DOHH2 (cell line): Measurements from ENCODE around the gene ZBTB1.

Experiments
- EZH2phosphoT487 ChIP-seq: fragments of 200-600 bp; sonication (generic); IDR thresholded peaks from 2 replicates; pipeline ENCODE4 v1.6.1; 2017; ENCODE audit warnings: borderline replicate concordance, mild to moderate bottlenecking, antibody characterized with exemption, low read length, moderate library complexity, mixed read lengths
- TF ChIP-seq, protein P1 (sequence below): fragments of 200-600 bp; sonication (generic); IDR thresholded peaks from one replicate; pipeline ENCODE4 v1.5.1; 2014; ENCODE audit warnings: antibody characterized with exemption, mild to moderate bottlenecking, low read depth, low read length; ENCODE audit not compliant: poor library complexity, severe bottlenecking

- TF ChIP-seq, protein P1, sequence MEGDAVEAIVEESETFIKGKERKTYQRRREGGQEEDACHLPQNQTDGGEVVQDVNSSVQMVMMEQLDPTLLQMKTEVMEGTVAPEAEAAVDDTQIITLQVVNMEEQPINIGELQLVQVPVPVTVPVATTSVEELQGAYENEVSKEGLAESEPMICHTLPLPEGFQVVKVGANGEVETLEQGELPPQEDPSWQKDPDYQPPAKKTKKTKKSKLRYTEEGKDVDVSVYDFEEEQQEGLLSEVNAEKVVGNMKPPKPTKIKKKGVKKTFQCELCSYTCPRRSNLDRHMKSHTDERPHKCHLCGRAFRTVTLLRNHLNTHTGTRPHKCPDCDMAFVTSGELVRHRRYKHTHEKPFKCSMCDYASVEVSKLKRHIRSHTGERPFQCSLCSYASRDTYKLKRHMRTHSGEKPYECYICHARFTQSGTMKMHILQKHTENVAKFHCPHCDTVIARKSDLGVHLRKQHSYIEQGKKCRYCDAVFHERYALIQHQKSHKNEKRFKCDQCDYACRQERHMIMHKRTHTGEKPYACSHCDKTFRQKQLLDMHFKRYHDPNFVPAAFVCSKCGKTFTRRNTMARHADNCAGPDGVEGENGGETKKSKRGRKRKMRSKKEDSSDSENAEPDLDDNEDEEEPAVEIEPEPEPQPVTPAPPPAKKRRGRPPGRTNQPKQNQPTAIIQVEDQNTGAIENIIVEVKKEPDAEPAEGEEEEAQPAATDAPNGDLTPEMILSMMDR: no peak
- TF ChIP-seq EZH2phosphoT487: no peak
Measured at GRCh38 chr14:64474698-64475097, 29.9 kb upstream of the ZBTB1 start.
